Suprapubic skin (tissue), 3 donors: ENCODE results near the gene ITGA2.

ENCODE experiments used
- CTCF ChIP-seq, 2 donors: fragments of 200-600 bp in 1 of 2; fragments of 450-650 bp in 1 of 2; sonication (generic) in 1 of 2; IDR thresholded peaks; one replicate each; pipeline ENCODE4 v1.5.1; 2016 to 2019; ENCODE audit warnings: antibody characterized with exemption in 2 of 2, mild to moderate bottlenecking in 1 of 2, moderate library complexity in 1 of 2
- EP300 ChIP-seq: sonication (generic); formaldehyde crosslinking; IDR thresholded peaks from one replicate; pipeline ENCODE4 v1.6.1; 2017; ENCODE audit warnings: antibody characterized with exemption
- POLR2A ChIP-seq, 2 donors: fragments of 450-650 bp; IDR thresholded peaks; one replicate each; pipeline ENCODE4 v1.6.1; 2017; ENCODE audit warnings: antibody characterized with exemption in 2 of 2, mild to moderate bottlenecking in 2 of 2, moderate library complexity in 2 of 2

DNA sequence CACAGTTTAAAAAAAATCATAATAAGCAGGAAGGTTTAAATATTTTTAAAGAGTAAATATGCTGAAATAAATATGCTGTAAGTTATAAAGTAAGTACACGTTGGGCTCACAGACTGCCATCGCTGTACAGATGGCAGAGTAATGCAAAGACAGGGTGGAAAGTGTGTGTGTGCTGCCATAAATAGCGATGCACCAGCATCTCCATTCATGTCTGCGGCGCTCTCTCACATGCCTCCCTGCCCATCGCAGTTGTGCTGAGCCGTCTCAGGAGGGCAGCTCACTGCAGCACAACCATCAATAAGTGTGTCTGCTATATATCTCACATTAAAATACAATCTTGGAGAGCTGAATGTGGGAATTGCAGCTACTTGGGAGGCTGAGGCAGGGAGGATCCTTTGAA, 106.1 kb downstream of the ITGA2 start:
- TF ChIP-seq POLR2A (IDR thresholded peaks at IDR 0.05): no peak
- no peak for TF ChIP-seq EP300
- no peak for TF ChIP-seq CTCF (IDR thresholded peaks at IDR 0.05)
